Thyroid gland (tissue), 4 donors: ENCODE measurements around the gene PCDHGC3. TPM values are rescaled to one million over a fixed set of nuclear protein-coding genes. Genes with fewer than 3 reads are reported as not detected.

ENCODE experiments used
- DNase-seq, 2 donors: peaks; one replicate each; pipeline ENCODE4 v3.0.0-alpha.2; 2019
- H3K27ac ChIP-seq, 3 donors: fragments of 200-600 bp; sonication (generic); 1 replicate in 2 of 3; 2 replicates in 1 of 3; pipeline ENCODE4 v1.5.1; 2016 to 2019; ENCODE audit warnings: mild to moderate bottlenecking in 1 of 3, moderate library complexity in 1 of 3
- H3K27me3 ChIP-seq: fragments of 200-600 bp; sonication (generic); one replicate; pipeline ENCODE4 v1.5.1; 2019
- H3K36me3 ChIP-seq, 2 donors: fragments of 200-600 bp; sonication (generic); one replicate each; pipeline ENCODE4 v1.5.1; 2016 to 2019
- H3K4me1 ChIP-seq, 2 donors: fragments of 200-600 bp; sonication (generic); one replicate each; pipeline ENCODE4 v1.5.1; 2017 to 2019
- H3K4me3 ChIP-seq, 3 donors: fragments of 200-600 bp; sonication (generic); replicated peaks in 1 of 3; 1 replicate in 2 of 3; 2 replicates in 1 of 3; pipeline ENCODE4 v1.5.1; 2016; ENCODE audit warnings: mild to moderate bottlenecking in 1 of 3
- H3K9me3 ChIP-seq: fragments of 200-600 bp; sonication (generic); one replicate; pipeline ENCODE4 v1.5.1; 2017
- POLR2A ChIP-seq, 2 donors: fragments of 450-650 bp; IDR thresholded peaks; one replicate each; pipeline ENCODE4 v1.6.1; 2017; ENCODE audit warnings: antibody characterized with exemption in 2 of 2, mild to moderate bottlenecking in 2 of 2, moderate library complexity in 1 of 2
- WGBS, 2 donors: methylation state at CpG; one replicate each; pipeline ENCODE4 v1.1.5; 2017; 5-methylcytosine and 5-hydroxymethylcytosine counted together
- intact Hi-C: fragments of 100-400 bp; cut with DNase I; formaldehyde crosslinking; loops from one replicate; pipeline ENCODE4 v1.15.1; 2023
- total RNA-seq, 4 donors: library from RNA; depleted of rRNA; stranded (reverse); fragments of >200 nt; gene quantifications; one replicate each; pipeline ENCODE4 v1.2.3, GENCODE V29; 2016
- TF ChIP-seq, protein P1 (sequence below), 6 experiments: fragments of 200-600 bp in 3 of 6; fragments of 450-650 bp in 3 of 6; sonication (generic) in 3 of 6; IDR thresholded peaks; one replicate each; pipeline ENCODE4 v1.5.1; 2016 to 2019; ENCODE audit warnings: antibody characterized with exemption in 6 of 6, mild to moderate bottlenecking in 2 of 6, inconsistent platforms in 1 of 6, moderate library complexity in 1 of 6

PCDHGC3 gene
- total RNA-seq, 4 donors from 2014 or later = 24.7 to 31.5 (median 27.6) TPM

DNA sequence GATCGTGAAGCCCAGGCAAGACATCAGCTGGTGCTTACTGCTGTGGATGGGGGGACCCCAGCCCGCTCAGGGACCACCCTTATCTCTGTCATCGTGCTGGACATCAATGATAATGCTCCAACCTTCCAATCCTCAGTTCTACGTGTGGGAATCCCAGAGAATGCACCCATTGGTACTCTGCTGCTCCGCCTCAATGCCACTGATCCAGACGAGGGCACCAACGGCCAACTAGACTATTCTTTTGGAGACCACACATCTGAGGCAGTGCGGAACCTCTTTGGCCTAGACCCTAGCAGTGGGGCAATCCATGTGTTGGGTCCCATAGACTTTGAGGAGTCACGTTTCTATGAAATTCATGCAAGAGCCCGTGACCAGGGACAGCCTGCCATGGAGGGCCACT lies 14.1 kb downstream of the PCDHGC3 start:
- Histone ChIP-seq H3K36me3 (no peaks in the 10 kb centered on the region), H3K27ac (no peak overlapping the region), H3K4me1 (peaks cover 13 to 38% of the 10 kb centered on the region in 2 donors), H3K27me3 (no peaks in the 10 kb centered on the region), H3K4me3 (no peak overlapping the region), H3K9me3 (no peaks in the 10 kb centered on the region)
- TF ChIP-seq, protein P1, sequence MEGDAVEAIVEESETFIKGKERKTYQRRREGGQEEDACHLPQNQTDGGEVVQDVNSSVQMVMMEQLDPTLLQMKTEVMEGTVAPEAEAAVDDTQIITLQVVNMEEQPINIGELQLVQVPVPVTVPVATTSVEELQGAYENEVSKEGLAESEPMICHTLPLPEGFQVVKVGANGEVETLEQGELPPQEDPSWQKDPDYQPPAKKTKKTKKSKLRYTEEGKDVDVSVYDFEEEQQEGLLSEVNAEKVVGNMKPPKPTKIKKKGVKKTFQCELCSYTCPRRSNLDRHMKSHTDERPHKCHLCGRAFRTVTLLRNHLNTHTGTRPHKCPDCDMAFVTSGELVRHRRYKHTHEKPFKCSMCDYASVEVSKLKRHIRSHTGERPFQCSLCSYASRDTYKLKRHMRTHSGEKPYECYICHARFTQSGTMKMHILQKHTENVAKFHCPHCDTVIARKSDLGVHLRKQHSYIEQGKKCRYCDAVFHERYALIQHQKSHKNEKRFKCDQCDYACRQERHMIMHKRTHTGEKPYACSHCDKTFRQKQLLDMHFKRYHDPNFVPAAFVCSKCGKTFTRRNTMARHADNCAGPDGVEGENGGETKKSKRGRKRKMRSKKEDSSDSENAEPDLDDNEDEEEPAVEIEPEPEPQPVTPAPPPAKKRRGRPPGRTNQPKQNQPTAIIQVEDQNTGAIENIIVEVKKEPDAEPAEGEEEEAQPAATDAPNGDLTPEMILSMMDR (IDR thresholded peaks at IDR 0.05) = no peak
- TF ChIP-seq POLR2A (IDR thresholded peaks at IDR 0.05) = no peak
- intact Hi-C loops = no loop called here
- 92 to 95% methylated on average over 6 to 10 of the region's 10 CpGs for WGBS, 2 donors
- DNase-seq = no peak

DNA sequence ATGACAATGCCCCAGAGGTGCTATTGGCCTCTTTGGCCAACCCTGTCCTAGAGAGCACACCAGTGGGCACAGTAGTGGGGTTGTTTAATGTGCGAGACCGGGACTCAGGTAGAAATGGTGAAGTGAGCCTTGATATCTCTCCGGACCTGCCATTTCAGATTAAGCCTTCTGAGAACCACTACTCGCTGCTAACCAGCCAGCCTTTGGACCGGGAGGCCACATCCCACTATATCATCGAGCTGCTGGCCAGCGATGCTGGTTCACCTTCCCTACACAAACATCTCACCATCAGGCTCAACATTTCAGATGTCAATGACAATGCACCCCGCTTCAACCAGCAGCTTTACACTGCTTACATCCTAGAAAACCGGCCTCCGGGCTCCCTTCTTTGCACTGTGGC lies 14.5 kb downstream of the PCDHGC3 start:
- H3K4me1 ChIP-seq = peaks cover 12 to 35% of the 10 kb centered on the region in 2 donors
- TF ChIP-seq, protein P1 (IDR thresholded peaks at IDR 0.05) = no peak
- TF ChIP-seq POLR2A (IDR thresholded peaks at IDR 0.05) = no peak

DNA sequence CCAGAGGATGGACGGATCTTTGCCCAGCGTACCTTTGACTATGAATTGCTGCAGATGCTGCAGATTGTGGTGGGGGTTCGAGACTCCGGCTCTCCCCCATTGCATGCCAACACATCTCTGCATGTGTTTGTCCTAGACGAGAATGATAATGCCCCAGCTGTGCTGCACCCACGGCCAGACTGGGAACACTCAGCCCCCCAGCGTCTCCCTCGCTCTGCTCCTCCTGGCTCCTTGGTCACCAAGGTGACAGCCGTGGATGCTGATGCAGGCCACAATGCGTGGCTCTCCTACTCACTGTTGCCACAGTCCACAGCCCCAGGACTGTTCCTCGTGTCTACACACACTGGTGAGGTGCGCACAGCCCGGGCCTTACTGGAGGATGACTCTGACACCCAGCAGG lies 15.0 kb downstream of the PCDHGC3 start:
- Histone ChIP-seq H3K27ac (no peak overlapping the region), H3K4me3 (no peak overlapping the region), H3K27me3 (no peaks in the 10 kb centered on the region), H3K36me3 (no peaks in the 10 kb centered on the region), H3K4me1 (peaks cover 12 to 30% of the 10 kb centered on the region in 2 donors), H3K9me3 (no peaks in the 10 kb centered on the region)
- DNase-seq = no peak
- TF ChIP-seq POLR2A (IDR thresholded peaks at IDR 0.05) = no peak
- intact Hi-C loops = no loop called here
- WGBS, 2 donors = 91 to 95% methylated on average over 8 to 13 of the region's 13 CpGs

More for the DNA sequence above, 14.5 kb downstream of the PCDHGC3 start:
- no peaks in the 10 kb centered on the region for H3K27me3 ChIP-seq
- no peaks in the 10 kb centered on the region for H3K36me3 ChIP-seq
- DNase-seq = no peak
- H3K27ac ChIP-seq = no peak overlapping the region
- 93 to 96% methylated on average over 10 of the region's 10 CpGs for WGBS, 2 donors
- H3K9me3 ChIP-seq = no peaks in the 10 kb centered on the region
- intact Hi-C loops = no loop called here
- H3K4me3 ChIP-seq = no peak overlapping the region

DNA sequence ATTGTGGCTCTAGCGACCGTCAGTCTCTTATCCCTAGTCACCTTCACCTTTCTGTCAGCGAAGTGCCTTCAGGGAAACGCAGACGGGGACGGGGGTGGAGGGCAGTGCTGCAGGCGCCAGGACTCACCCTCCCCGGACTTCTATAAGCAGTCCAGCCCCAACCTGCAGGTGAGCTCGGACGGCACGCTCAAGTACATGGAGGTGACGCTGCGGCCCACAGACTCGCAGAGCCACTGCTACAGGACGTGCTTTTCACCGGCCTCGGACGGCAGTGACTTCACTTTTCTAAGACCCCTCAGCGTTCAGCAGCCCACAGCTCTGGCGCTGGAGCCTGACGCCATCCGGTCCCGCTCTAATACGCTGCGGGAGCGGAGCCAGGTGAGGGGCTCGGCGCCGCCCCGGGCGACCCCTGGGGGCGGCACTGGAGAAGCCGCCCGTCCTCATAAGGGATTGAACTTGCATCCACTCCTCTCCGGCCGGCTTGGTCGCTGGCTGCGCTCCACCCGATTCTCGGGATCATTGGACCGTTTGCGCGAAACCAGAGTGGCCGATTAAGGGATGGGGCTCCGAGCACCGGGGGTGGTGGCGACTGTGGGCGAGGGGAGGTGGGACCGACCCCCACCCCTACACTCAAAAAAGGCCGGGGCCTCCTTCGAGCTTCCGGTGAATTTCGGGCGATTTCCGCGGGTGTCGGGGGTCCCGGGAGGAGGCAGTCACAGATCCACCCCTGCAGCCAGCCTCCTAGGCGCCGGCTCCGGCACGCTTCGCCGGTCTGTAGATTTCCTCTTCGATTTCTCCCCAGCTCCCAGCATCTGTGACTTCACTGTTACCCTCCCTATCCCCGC lies 15.8 kb downstream of the PCDHGC3 start:
- 31 to 41% methylated on average over 11 to 41 of the region's 66 CpGs for WGBS, 2 donors
- TF ChIP-seq POLR2A (IDR thresholded peaks at IDR 0.05) = no peak
- TF ChIP-seq, protein P1 (IDR thresholded peaks at IDR 0.05) = no peak
- H3K36me3 ChIP-seq = no peaks in the 10 kb centered on the region
- H3K27ac ChIP-seq = peak overlapping the region in 1 of 3 donors; percentile 17
- peak overlapping the region in 1 of 3 donors; percentile 21 for H3K4me3 ChIP-seq
- no peaks in the 10 kb centered on the region for H3K27me3 ChIP-seq
- DNase-seq = peak; percentile 52 to 58
- intact Hi-C loops = no loop called here
- H3K4me1 ChIP-seq = peaks cover 12 to 30% of the 10 kb centered on the region in 2 donors
- no peaks in the 10 kb centered on the region for H3K9me3 ChIP-seq

DNA sequence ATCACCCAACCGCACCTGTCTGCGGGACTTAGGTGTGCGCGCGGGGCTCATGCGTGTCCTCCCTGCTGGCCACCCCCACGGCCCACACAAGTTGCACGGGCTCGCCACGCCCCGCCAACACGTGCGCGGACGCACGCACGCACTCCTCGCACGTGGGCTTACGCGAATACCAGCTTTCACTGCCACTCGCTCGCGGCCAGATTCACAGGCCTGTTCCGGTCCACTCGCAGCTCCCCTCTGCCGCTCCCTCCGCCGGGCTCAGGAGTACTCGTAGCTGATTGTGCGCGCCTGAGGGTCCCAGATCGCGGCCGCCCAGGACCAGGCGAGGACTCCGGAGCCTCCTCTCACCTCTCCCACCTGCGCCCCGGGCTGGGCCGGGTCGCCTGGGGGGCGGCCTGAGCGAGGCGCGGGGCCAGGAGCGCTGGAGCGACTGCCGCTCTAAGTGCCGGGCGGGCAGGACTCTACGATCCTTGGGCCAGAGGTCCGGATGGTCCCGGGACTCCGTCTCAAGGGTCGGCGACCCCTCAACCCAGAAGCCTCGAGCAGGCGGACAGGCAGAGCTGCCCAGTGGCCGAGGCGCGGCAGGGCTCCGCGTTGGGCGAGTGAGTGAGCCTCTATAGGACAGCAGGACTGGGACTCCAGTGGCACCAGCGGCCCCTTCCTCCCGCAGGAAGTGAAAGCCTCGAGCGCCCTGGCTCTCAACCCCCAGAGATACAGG lies 16.6 kb downstream of the PCDHGC3 start:
- TF ChIP-seq, protein P1 (IDR thresholded peaks at IDR 0.05) = no peak
- no peak for TF ChIP-seq POLR2A (IDR thresholded peaks at IDR 0.05)
- Histone ChIP-seq H3K27ac (no peak overlapping the region), H3K9me3 (no peaks in the 10 kb centered on the region), H3K4me3 (peak overlapping the region in 1 of 3 donors; percentile 21), H3K36me3 (no peaks in the 10 kb centered on the region), H3K27me3 (no peaks in the 10 kb centered on the region), H3K4me1 (peaks cover 12 to 30% of the 10 kb centered on the region in 2 donors)
- intact Hi-C loops = no loop called here
- WGBS, 2 donors = 34 to 49% methylated on average over 16 to 34 of the region's 68 CpGs
- peak; percentile 67 to 74 for DNase-seq
